Activated CD4-positive, alpha-beta T cell treated with anti-CD3 and anti-CD28 coated beads for 1 hour (primary cell): ENCODE data around the gene TPPP2.
A peak's percentile ranks its signal among the peaks of the same experiment; 100 is the strongest.

Source experiments
- DNase-seq: peaks from one replicate; pipeline ENCODE4 v3.0.0-alpha.2; 2020

Gene TPPP2

DNA sequence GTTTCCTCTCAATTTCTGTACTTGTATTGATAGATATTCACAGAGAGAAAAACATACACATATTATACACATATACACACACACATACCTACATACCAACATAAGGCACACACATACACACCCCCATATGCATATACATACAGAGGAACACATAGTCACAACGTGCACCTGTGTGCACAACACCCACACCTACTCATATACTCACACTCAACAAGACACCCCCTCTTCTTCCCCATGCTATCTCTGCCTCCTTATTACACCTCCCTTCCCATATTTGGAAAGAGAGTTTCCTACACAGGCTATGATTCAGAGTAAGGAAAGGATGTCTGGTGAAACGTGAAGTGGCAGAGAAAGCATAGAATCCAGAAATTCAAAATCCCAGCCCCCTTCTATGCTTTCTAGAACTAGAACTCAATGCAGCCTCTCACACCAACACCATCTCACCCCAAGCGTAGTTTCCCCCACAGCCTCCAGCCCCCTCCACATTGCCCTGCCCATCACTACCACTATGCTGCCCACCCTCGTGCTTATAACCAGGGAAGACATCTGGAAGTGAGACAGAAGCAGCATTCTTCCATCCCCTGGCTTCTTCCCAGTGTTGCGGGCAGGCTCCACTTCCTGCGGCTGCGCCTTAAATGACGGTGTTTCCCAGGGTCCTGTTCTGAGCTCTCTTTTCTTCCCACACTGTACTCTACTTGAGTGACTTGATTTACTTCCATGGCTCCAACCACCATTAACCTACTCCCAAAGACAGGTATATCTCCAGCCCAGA lies 30.0 kb downstream of the TPPP2 start:
- DNase-seq: no peak

DNA sequence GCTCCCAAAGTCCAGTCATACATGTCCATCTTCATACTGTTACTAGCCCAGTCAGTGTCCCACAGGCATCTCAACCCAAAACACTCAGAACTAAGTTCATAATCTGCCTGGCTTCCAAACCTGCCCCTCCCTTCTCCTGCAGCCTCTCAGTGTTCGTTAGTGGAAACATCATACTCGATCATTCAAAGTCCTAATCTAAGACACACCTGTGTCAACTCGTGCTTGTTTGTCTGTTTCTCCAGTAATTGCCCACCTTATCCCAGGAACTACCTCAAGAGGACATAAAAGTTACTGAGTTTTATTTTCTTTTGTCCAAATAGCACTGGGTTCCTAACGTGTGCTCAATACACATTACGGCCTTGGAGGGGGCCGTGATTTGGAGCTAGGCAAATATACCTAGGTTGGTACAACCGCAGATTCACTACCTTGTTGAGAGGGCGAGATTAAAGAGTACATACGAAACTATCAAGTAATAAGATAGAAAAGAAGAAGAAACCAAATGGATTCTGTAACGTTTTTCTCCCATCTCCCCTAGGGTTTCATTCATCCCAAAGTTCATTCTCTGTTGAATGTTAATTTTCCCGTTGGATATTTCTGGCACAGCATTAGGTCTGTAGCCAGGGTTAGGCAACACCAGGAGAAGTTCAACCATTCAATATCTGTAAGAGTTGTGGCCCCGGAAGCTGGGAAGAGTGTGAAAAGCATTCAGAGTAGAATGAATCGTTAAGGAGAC lies 30.8 kb downstream of the TPPP2 start:
- no peak for DNase-seq

DNA sequence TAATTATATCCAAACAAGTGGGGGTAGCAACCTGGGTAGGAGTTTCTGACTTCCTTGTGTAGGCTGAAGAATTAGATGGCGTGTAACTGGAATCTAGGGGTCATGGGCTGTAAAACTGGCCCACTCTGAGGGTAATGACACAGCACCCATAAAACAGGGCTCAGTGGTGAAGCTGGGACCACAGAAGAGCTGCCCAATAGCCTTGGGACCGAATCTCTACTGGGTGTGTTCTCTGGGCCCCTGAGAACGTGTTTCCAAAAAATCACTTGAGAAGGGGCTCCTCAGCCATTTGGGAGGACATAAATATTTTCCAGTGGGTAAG lies 31.3 kb downstream of the TPPP2 start:
- DNase-seq: no peak

DNA sequence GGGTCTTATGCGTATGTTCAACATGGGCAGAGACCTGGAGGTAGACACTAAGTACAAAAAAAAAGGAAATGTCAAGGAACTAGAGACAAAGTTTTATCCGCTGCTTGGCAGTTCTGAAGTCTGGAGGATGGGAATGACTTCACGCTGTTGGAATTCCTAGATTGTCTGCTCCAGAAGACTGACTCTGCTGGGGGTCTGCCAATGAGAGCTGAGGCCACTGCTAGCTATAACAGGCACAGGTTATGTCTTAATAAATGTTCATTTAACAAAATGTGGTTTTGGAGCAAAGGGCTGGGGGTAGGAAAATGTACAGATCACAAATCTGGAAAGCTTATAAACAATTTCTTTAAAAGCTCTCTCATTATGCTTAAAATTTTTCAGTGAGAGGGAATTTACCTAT lies 33.5 kb downstream of the TPPP2 start:
- DNase-seq: no peak

DNA sequence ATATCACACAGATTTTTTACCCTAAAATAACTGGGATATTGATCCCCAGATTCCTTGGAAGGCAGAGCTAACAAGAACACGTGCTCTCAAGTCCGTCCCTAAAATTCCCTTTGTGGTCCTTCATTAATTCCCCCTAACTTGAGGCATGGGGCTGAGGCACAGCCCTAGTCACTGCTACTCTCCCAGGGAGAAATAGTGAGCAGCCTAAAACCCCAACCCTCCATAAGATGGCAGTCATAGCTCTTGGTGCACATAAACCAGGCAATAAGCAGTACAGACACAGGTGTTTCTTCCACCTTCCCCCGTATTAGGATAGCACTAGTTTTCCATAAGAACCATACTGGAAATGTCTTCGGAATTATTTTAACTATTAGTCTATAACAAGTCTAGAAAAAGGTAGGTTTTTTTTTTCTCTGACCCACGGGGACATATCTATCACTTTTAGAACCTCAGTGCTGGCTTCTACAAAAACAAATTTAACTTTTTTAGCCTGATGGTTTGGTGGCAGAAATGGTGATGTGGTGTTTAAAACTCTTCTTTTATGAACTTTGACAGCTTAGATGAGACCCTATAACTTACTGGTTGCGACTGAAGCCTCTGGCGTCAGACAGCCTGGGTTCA lies 37.0 kb downstream of the TPPP2 start:
- no peak for DNase-seq

DNA sequence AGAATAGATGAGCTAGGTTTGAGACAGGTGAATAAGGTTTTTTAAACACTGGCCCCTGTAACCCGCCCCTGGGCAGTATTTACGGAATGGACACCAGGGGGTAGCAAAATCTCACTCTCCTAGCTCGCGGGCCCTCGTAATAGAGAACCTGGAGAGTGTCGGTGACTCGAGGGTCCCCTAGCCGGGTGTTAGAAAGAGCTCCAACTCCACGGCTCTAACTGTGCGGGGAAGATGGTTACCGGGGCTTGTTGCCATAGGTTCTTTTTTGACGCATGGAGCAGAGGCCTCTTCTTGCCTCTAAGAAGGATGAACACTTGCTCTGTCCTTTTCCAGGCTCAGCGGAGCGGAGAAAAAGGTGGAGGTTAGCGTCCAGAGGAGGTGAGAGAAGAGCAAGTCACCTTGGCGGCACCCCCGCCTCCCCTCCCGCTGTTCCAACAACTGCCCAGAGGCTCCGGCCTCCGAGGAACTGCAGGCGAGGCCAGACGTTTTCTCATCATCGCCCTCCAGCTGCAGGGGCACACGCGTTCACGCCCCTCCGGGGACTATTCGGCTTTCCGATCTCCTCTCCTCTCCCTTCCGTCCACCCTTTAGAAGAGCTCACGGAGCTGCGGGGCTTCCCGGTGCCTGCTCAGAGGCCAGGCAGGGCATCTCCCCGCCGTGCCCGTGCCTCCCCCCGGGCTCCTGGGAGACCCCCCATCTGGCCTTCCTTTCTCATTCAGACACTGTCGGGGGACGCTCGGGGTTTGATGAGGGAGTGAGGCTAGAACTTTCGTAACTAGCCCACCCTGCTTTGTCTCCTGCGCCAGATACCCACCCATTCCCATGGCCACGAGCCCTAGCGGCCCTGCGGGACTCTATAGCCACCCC lies 38.7 kb downstream of the TPPP2 start:
- peak; percentile 45 for DNase-seq

DNA sequence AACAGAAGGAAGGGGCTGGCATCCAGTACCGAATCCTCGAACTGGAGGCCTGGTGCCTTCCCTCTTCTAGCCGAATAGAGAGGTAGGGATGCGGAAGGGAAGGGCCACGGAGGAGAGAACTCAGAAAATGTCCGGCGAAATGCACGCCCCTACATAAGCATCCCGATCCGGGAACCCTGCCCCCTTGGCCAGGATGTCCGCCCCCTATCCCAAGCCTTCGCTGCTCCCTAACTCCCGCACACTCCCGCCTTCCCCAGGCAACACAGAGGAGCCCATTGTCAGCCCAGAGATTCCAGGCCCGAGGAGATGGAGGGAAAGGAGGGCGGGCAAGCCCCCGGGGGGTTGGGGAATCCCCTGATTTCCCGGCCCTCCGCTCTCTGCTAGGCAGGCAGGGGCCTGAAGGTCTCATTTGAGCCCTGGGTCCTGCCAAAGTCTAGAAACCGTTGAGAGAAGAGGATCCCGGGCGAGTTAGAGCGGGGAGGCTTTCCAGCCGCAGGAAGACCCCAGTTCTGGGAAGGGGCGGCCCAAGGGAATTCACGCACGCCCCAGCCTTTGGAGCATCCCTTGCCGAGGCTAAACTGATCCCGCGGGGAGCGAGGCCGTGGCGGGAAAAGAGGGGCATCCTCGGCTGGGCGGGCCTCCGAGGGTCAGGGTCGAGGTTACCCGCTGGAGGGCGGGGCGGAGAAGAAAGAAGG lies 39.5 kb downstream of the TPPP2 start:
- no peak for DNase-seq

DNA sequence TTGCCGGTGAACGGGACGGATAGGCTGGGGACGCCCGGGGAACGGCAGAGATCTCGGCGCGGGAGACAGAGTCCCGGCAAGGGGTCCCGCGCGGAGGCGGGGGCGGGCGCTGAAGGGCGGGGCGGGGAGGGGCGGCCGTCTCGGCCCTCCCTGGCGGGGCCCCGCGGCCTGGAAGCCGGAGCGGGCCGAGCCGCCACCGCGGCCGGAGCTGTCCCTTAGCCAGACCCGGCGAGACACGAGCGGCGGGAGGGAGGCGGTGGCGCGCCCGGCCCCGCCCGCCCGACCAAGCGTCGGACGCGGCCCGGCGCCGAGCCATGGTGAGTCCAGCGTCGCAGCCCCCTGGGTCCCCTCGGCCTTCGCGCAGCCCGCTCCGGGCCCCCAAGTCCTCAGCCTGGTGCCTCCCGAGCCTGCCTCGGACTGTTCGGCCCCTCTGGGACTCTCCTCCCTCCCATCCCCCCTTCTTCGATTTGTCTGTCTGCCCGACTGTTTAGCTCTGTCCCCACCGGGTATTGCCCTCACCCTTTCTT lies 40.1 kb downstream of the TPPP2 start, which contains the start of gene ARHGEF40:
ARHGEF40 (plus strand) TSS at position 222 of the 527 bp plus-strand sequence; CDS start at position 315, 93 bp downstream.
- DNase-seq: no peak

DNA sequence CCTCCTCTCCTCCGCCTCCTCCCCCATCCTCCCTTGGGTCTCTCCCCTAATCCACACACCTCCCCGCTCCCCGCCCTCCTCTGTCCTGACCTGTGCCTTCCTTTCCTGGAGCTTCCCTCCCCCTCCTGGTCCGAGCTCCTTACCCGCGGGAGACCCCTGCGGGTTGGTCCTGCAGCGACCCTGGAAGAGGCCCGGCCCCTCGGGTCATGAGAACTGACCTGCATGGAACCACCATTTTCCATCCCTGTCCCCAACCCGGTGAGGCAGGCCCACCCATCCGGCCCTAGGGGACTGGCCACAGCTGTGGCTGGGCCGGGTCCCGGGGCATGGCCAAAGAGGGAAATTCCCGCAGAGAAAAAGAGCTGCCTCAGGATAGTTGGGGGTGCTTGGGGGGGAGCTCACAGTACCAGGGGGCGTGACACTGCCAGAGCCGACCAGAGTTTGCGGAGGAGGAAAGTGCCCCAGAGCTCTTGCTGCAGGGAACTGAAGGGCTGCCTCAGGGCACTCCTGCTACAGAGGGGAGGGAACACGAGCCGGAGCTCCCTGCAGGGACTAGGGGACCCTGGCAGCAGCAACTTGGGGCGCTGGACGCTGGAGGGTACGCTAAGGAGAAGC lies 40.7 kb downstream of the TPPP2 start:
- no peak for DNase-seq

DNA sequence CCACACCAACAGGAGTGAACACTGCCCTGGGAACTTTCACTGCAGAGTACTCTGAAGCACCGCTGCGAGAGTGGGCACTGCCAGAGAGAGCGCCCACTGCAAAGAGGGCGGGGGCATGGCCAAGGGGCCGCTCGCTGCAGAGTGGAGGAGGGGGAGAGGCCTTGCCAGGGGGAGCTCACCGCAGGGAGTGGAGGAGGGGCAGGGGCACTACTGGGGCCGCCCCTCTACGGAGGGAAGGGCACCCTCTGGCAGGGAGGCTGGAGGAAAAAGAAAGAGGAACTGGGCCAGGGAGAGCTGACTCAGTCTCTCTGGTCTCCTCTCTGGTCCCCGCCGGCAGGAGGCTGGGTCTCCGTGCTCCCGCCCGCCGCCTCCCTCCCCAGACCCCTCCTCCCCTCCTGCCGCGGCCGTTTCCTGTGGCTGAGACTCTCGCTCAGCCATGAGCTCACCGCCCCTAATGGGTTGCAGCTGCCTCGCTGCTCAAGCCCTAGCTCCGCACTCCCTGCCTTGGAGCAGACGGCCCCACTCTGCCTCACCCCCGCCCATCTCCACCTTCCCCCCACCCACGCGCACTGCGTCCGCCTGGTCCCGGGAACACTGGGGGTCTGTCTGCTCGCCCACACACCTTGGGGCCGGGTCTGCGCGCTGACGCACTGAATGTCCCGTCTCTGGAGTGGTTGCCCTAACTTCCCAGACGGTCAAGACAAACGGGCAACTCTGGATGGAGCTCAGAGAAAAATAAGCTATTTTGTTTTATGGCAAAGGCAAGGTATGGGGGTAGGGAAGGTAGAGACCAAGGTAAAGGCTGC lies 41.4 kb downstream of the TPPP2 start:
- DNase-seq: no peak

DNA sequence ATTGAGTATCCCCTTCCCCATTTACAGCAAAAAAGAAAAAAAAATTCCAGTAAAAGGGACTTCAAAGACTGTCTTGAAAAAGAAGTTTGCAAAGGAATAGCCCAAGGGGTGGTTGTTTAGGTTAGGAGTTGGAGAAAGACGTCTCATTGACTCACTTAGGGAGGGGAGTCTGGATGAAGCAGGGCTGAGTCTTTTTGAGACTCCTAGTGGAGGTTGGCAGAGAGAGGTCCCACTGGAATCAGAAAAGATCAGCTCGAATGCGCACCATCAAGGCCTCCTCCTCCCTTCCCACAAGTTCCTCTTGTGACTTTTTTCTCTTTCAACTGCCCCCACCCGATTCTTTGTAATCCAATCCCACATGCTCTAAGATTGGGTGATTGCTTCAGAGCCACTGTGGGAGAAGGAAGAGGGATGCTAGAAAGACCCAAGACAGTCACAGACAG lies 42.0 kb downstream of the TPPP2 start:
- DNase-seq: no peak

DNA sequence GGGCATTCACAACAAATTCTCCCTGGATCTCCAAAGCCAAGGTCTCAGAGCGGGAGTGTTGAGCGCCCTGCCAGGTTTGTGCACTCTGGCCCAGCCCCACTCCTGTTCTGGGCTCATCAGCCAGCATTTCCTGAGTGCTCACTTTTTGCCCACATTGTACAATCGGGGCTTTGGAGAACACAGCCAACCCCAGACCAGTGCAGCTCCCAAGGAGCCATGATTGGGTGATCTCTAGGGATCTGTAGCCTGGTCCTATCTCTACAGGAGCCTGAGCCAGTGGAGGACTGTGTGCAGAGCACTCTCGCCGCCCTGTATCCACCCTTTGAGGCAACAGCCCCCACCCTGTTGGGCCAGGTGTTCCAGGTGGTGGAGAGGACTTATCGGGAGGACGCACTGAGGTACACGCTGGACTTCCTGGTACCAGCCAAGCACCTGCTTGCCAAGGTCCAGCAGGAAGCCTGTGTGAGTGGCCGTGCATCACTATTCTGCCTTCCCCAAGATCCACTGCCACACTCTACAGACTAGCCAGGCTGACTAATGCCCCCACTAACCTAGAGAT lies 42.8 kb downstream of the TPPP2 start:
- no peak for DNase-seq

DNA sequence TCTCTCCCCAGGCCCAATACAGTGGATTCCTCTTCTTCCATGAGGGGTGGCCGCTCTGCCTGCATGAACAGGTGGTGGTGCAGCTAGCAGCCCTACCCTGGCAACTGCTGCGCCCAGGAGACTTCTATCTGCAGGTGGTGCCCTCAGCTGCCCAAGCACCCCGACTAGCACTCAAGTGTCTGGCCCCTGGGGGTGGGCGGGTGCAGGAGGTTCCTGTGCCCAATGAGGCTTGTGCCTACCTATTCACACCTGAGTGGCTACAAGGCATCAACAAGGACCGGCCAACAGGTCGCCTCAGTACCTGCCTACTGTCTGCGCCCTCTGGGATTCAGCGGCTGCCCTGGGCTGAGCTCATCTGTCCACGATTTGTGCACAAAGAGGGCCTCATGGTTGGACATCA lies 43.9 kb downstream of the TPPP2 start:
- DNase-seq: no peak

DNA sequence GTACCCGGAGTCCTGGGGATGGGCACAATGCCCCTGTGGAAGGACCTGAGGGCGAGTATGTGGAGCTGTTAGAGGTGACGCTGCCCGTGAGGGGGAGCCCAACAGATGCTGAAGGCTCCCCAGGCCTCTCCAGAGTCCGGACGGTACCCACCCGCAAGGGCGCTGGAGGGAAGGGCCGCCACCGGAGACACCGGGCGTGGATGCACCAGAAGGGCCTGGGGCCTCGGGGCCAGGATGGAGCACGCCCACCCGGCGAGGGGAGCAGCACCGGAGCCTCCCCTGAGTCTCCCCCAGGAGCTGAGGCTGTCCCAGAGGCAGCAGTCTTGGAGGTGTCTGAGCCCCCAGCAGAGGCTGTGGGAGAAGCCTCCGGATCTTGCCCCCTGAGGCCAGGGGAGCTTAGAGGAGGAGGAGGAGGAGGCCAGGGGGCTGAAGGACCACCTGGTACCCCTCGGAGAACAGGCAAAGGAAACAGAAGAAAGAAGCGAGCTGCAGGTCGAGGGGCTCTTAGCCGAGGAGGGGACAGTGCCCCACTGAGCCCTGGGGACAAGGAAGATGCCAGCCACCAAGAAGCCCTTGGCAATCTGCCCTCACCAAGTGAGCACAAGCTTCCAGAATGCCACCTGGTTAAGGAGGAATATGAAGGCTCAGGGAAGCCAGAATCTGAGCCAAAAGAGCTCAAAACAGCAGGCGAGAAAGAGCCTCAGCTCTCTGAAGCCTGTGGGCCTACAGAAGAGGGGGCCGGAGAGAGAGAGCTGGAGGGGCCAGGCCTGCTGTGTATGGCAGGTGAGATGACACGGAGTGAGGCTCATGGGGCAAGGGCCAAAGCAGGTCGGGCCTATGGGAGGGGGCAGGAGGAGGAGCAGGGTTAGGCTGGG lies 44.6 kb downstream of the TPPP2 start:
- DNase-seq: no peak

DNA sequence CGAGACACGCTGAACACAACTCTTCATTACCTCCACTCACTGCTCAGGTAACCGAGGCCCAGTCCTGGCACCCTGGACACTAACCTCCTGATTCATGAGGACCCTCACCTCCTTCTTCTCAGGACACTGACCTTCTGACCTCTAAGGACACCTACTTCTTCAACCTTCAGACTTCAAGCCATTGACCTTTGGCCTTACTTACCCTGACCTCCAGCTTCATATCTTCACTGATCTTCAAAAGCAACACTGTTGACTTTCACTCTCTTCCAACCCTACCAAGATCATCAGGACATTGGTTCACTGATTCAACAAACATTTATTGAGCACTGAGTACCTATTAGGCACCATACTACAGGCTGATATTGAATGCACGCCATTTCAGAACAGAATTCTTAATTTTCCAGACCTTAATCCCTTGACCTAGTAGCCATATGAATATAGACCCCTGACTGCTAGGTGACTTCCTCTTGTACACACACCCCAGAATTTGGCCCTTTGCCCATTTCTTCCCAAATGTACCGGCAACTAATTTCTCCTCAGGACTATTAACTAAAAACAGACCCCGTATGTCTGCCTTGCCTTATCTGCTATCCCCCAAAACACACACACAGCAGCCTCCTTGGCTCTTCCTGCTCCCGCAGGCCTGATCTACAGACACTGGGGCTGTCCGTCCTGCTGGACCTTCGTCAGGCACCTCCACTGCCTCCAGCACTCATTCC lies 45.9 kb downstream of the TPPP2 start:
- DNase-seq: no peak

DNA sequence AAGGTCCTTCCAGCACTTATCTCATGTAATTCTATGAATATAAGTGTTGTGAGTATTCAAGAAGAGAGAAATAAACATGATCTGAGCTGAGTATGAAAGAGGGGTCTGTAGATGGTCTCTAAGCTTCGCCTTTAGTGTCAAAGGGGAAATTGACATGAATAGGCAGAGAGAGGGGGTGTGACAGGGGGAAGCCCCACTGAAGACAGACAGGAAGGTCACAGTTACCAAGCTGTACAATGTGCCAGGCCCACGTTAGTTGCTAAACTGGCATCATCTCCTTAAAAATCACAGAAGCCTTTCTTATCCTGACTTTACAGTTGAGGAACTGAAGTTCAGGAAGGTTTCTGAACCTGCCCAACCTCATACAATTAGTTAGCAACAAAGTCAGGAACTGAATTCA lies 47.7 kb downstream of the TPPP2 start:
- no peak for DNase-seq

DNA sequence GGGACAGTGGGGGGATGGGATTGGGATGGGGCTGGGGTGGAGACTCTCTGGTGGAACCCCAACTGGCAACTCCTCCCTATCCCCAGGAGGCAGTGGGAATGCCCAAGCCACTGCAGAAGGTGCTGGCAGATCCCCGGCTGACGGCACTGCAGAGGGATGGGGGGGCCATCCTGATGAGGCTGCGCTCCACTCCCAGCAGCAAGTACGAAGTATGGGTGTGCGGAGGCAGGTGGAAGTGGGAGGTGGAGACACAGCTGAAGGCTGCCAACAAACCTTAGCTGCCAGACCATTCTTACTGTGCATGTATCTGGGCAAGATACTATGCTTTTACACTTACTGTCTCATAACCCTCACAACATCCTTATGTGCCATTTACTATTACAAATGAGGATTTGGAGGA lies 48.3 kb downstream of the TPPP2 start:
- no peak for DNase-seq

DNA sequence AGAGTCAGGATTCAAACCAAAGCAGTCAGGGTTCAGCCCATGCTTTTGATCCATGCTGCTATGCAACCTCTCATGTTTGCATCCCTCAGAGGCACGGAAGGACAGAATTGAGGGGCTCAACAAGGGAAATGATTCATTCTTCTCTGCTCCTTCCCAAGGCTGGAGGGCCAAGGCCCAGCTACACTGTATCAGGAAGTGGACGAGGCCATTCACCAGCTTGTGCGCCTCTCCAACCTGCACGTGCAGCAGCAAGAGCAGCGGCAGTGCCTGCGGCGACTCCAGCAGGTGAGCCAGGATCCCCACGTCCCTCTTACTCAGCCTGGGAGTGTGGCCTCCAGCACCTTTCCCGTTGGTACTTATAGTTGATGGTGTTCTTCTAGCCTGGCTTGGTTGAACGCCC lies 48.7 kb downstream of the TPPP2 start:
- no peak for DNase-seq
